Measurements from ENCODE around the gene CD79B.

DNA sequence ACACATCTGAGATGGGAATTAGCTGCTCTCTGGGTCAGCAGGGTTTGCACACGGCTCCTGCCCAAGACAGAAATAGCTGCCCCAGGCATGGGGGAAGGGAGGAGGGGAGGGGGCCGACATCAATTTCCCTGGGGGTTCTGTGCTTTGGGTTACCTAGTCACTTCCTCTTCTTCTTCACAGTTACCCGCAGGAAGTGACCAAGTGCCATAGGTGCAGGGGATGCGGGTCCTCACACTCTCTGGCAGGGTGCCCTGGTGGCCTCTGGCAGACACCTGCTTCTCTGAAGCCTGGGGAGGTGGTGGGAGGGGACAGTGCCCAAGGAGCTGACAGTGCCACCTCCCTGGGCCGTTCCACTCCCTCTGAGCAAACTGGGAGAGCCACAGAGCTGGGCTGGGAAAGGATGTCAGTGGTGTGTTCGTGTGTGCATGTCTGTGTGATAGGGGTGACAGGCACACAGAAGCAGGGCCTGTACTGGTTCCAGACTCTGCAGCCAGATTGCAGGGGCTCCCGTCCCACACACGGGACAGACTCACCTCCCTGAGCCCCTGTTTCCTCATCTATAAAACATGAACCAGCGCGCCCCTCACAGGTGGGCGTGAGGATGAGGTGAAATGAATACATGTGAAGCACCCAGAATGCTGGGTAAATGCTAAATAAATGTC, 22.4 kb upstream of the CD79B start:
- TF ChIP-seq, protein P1, sequence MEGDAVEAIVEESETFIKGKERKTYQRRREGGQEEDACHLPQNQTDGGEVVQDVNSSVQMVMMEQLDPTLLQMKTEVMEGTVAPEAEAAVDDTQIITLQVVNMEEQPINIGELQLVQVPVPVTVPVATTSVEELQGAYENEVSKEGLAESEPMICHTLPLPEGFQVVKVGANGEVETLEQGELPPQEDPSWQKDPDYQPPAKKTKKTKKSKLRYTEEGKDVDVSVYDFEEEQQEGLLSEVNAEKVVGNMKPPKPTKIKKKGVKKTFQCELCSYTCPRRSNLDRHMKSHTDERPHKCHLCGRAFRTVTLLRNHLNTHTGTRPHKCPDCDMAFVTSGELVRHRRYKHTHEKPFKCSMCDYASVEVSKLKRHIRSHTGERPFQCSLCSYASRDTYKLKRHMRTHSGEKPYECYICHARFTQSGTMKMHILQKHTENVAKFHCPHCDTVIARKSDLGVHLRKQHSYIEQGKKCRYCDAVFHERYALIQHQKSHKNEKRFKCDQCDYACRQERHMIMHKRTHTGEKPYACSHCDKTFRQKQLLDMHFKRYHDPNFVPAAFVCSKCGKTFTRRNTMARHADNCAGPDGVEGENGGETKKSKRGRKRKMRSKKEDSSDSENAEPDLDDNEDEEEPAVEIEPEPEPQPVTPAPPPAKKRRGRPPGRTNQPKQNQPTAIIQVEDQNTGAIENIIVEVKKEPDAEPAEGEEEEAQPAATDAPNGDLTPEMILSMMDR (IDR thresholded peaks at IDR 0.05; ENCODE audit: low read depth, low read length) = no peak
- no peak for TF ChIP-seq POLR2A (IDR thresholded peaks at IDR 0.05; ENCODE audit: extremely low read depth, insufficient read length)
- no peak for TF ChIP-seq MYC (IDR thresholded peaks at IDR 0.05; ENCODE audit: low read depth, low read length)
- TF ChIP-seq, protein P2, sequence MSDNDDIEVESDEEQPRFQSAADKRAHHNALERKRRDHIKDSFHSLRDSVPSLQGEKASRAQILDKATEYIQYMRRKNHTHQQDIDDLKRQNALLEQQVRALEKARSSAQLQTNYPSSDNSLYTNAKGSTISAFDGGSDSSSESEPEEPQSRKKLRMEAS (IDR thresholded peaks at IDR 0.05; ENCODE audit: low read depth, low read length) = no peak

All from NB4 (cell line).